Measurements from ENCODE around the gene SGF29. TPM values are rescaled to one million over a fixed set of nuclear protein-coding genes. Genes with fewer than 3 reads are reported as not detected.
"Not testable (repeated sequence)": the region's sequence is repeated elsewhere in the genome, so short reads cannot be mapped to it uniquely, and the experiment has no call there.

SGF29 gene
- total RNA-seq, 1 experiment from 2014 or later: 22.3 TPM

- Histone ChIP-seq H4K20me1 (ENCODE audit: low read length) (no peaks in the 10 kb centered on the region), H3K9me2 (replicated peaks; ENCODE audit: low read length) (no peaks in the 10 kb centered on the region), H3K9me3 (ENCODE audit: low read length) (no peaks in the 10 kb centered on the region), H3K79me2 (ENCODE audit: low read length) (no peaks in the 10 kb centered on the region), H3K36me3 (ENCODE audit: low read depth, low read length) (no peaks in the 10 kb centered on the region), H3K4me3 (ENCODE audit: low read length) (no peak overlapping the region), H3K4me2 (ENCODE audit: low read length) (no peak overlapping the region), H3K9ac (ENCODE audit: low read length) (no peak overlapping the region), H3K27ac (ENCODE audit: low read length) (no peak overlapping the region), H2AFZ (ENCODE audit: low read length) (no peak overlapping the region), H3K4me1 (ENCODE audit: insufficient read depth, low read length) (peaks cover 10% of the 10 kb centered on the region), H3F3A (ENCODE audit: low read length, unreplicated experiment) (no peaks in the 10 kb centered on the region), H3K27me3 (ENCODE audit: low read length) (no peaks in the 10 kb centered on the region)
- ChIA-PET POLR2A (ENCODE audit: unreplicated experiment) (no interaction called here), CTCF (no interaction called here)
- DNase-seq (no peak), ATAC-seq (no peak)
- BruUV-seq (replicated peaks): no TSS peak
- intact Hi-C loops (cut with micrococcal nuclease): no loop called here
- TF ChIP-seq EZH2phosphoT487 (IDR thresholded peaks at IDR 0.05; ENCODE audit: borderline replicate concordance, low read length): no peak
- TF ChIP-seq CTCF (conservative IDR thresholded peaks at IDR 0.05; ENCODE audit: low read depth, low read length): no peak
- no peak for TF ChIP-seq EZH2 (IDR thresholded peaks at IDR 0.05; ENCODE audit: low read length, unreplicated experiment)
Measured at GRCh38 chr16:28591355-28591754, 37.6 kb downstream of the SGF29 start.

- Histone ChIP-seq H3K9me3 (ENCODE audit: low read length) (no peaks in the 10 kb centered on the region), H3K4me2 (ENCODE audit: low read length) (no peak overlapping the region), H3K9ac (ENCODE audit: low read length) (no peak overlapping the region), H3K27me3 (ENCODE audit: low read length) (no peaks in the 10 kb centered on the region), H3K27ac (ENCODE audit: low read length) (no peak overlapping the region), H3K9me2 (replicated peaks; ENCODE audit: low read length) (no peaks in the 10 kb centered on the region), H3F3A (ENCODE audit: low read length, unreplicated experiment) (no peaks in the 10 kb centered on the region), H3K79me2 (ENCODE audit: low read length) (no peaks in the 10 kb centered on the region), H3K36me3 (ENCODE audit: low read depth, low read length) (no peaks in the 10 kb centered on the region), H4K20me1 (ENCODE audit: low read length) (no peaks in the 10 kb centered on the region), H3K4me3 (ENCODE audit: low read length) (no peak overlapping the region), H3K4me1 (ENCODE audit: insufficient read depth, low read length) (peaks cover 5% of the 10 kb centered on the region), H2AFZ (ENCODE audit: low read length) (no peak overlapping the region)
- no peak for DNase-seq
- no TSS peak for BruUV-seq (replicated peaks)
- no peak for ATAC-seq
- TF ChIP-seq CTCF (conservative IDR thresholded peaks at IDR 0.05; ENCODE audit: low read depth, low read length): no peak
- no peak for TF ChIP-seq EZH2 (IDR thresholded peaks at IDR 0.05; ENCODE audit: low read length, unreplicated experiment)
- TF ChIP-seq EZH2phosphoT487 (IDR thresholded peaks at IDR 0.05; ENCODE audit: borderline replicate concordance, low read length): no peak
- ChIA-PET CTCF (no interaction called here), POLR2A (ENCODE audit: unreplicated experiment) (no interaction called here)
- intact Hi-C loops (cut with micrococcal nuclease): no loop called here
Measured at GRCh38 chr16:28592511-28592910, 38.8 kb downstream of the SGF29 start.

- no peak overlapping the region for H3K4me2 ChIP-seq (ENCODE audit: low read length)
- TF ChIP-seq CTCF (conservative IDR thresholded peaks at IDR 0.05; ENCODE audit: low read depth, low read length): no peak
- no peak for TF ChIP-seq EZH2 (IDR thresholded peaks at IDR 0.05; ENCODE audit: low read length, unreplicated experiment)
- no peak for TF ChIP-seq EZH2phosphoT487 (IDR thresholded peaks at IDR 0.05; ENCODE audit: borderline replicate concordance, low read length)
- no TSS peak for BruUV-seq (replicated peaks)
- H3K4me3 ChIP-seq (ENCODE audit: low read length): no peak overlapping the region
- ATAC-seq (no peak), DNase-seq (no peak)
- CTCF ChIA-PET: no interaction called here
- H3K27me3 ChIP-seq (ENCODE audit: low read length): no peaks in the 10 kb centered on the region
- no peak overlapping the region for H3K27ac ChIP-seq (ENCODE audit: low read length)
- no peaks in the 10 kb centered on the region for H3K36me3 ChIP-seq (ENCODE audit: low read depth, low read length)
- no peaks in the 10 kb centered on the region for H3F3A ChIP-seq (ENCODE audit: low read length, unreplicated experiment)
- H3K79me2 ChIP-seq (ENCODE audit: low read length): no peaks in the 10 kb centered on the region
- no peaks in the 10 kb centered on the region for H4K20me1 ChIP-seq (ENCODE audit: low read length)
- no peak overlapping the region for H3K9ac ChIP-seq (ENCODE audit: low read length)
- POLR2A ChIA-PET (ENCODE audit: unreplicated experiment): no interaction called here
- H3K9me2 ChIP-seq (replicated peaks; ENCODE audit: low read length): no peaks in the 10 kb centered on the region
- intact Hi-C loops (cut with micrococcal nuclease): no loop called here
- no peak overlapping the region for H2AFZ ChIP-seq (ENCODE audit: low read length)
- no peaks in the 10 kb centered on the region for H3K4me1 ChIP-seq (ENCODE audit: insufficient read depth, low read length)
- no peaks in the 10 kb centered on the region for H3K9me3 ChIP-seq (ENCODE audit: low read length)
Measured at GRCh38 chr16:28592979-28593553, 39.3 kb downstream of the SGF29 start.

GRCh38 chr16:28595451-28595850 lies 41.7 kb downstream of the SGF29 start:
- H3F3A ChIP-seq (ENCODE audit: low read length, unreplicated experiment); H3K27ac ChIP-seq (ENCODE audit: low read length); intact Hi-C loops (cut with micrococcal nuclease); CTCF ChIA-PET; DNase-seq; H3K9ac ChIP-seq (ENCODE audit: low read length); H3K4me3 ChIP-seq (ENCODE audit: low read length); H3K9me2 ChIP-seq (replicated peaks; ENCODE audit: low read length); H3K4me1 ChIP-seq (ENCODE audit: insufficient read depth, low read length); H3K27me3 ChIP-seq (ENCODE audit: low read length); H2AFZ ChIP-seq (ENCODE audit: low read length); H3K79me2 ChIP-seq (ENCODE audit: low read length); H3K9me3 ChIP-seq (ENCODE audit: low read length); H4K20me1 ChIP-seq (ENCODE audit: low read length); ATAC-seq; H3K4me2 ChIP-seq (ENCODE audit: low read length); BruUV-seq (replicated peaks); POLR2A ChIA-PET (ENCODE audit: unreplicated experiment); H3K36me3 ChIP-seq (ENCODE audit: low read depth, low read length): not testable (repeated sequence)
